GM12864 (cell line): Measurements from ENCODE around the gene LRP1-AS.

Experiments
- DNase-seq: peaks from one replicate; pipeline ENCODE4 v3.0.0-alpha.2; 2011; ENCODE audit warnings: low read depth
- H3K4me3 ChIP-seq: 2 replicates; pipeline ENCODE4 v1.5.1; 2011; ENCODE audit warnings: mild to moderate bottlenecking, low read depth, low read length, control low read depth
- CTCF ChIP-seq: IDR thresholded peaks from 2 replicates; pipeline ENCODE4 v1.5.1; 2011; ENCODE audit warnings: low read depth, mild to moderate bottlenecking, moderate library complexity, low read length, control low read depth, inconsistent platforms; ENCODE audit errors: missing control alignments

The LRP1-AS gene

GRCh38 chr12:57193706-57194245 lies 46.4 kb upstream of the LRP1-AS start:
- no peak for TF ChIP-seq CTCF
- H3K4me3 ChIP-seq: no peak overlapping the region
- DNase-seq: no peak

GRCh38 chr12:57192920-57193319 lies 45.5 kb upstream of the LRP1-AS start:
- TF ChIP-seq CTCF: no peak
- DNase-seq: no peak

GRCh38 chr12:57191410-57191809 lies 44.0 kb upstream of the LRP1-AS start:
- DNase-seq: no peak
- H3K4me3 ChIP-seq: no peak overlapping the region
- no peak for TF ChIP-seq CTCF

More at GRCh38 chr12:57192920-57193319, 45.5 kb upstream of the LRP1-AS start:
- no peak overlapping the region for H3K4me3 ChIP-seq

GRCh38 chr12:57190821-57191220 lies 43.4 kb upstream of the LRP1-AS start:
- DNase-seq: no peak
- no peak for TF ChIP-seq CTCF

GRCh38 chr12:57190037-57190436 lies 42.6 kb upstream of the LRP1-AS start:
- no peak overlapping the region for H3K4me3 ChIP-seq
- no peak for TF ChIP-seq CTCF
- DNase-seq: no peak

More at GRCh38 chr12:57190821-57191220, 43.4 kb upstream of the LRP1-AS start:
- no peak overlapping the region for H3K4me3 ChIP-seq

- H3K4me3 ChIP-seq: no peak overlapping the region
- no peak for DNase-seq
- no peak for TF ChIP-seq CTCF
These were observed 40.6 kb upstream of the LRP1-AS start for GRCh38 chr12:57188090-57188425.
